HL-60/S4 treated with phorbol 12-myristate 13-acetate at 8.2 ng/mL for 4 days and 3 days (cell line): ENCODE data around the gene MMS19.
"Not testable (repeated sequence)": the region's sequence is repeated elsewhere in the genome, so short reads cannot be mapped to it uniquely, and the experiment has no call there.

Source experiments
- in situ Hi-C: fragments of 300-500 bp; cut with MboI; formaldehyde crosslinking; loops from 2 replicates; pipeline ENCODE4 v1.15.0; 2022; ENCODE audit warnings: low sequenced_read_pairs

Gene MMS19

DNA sequence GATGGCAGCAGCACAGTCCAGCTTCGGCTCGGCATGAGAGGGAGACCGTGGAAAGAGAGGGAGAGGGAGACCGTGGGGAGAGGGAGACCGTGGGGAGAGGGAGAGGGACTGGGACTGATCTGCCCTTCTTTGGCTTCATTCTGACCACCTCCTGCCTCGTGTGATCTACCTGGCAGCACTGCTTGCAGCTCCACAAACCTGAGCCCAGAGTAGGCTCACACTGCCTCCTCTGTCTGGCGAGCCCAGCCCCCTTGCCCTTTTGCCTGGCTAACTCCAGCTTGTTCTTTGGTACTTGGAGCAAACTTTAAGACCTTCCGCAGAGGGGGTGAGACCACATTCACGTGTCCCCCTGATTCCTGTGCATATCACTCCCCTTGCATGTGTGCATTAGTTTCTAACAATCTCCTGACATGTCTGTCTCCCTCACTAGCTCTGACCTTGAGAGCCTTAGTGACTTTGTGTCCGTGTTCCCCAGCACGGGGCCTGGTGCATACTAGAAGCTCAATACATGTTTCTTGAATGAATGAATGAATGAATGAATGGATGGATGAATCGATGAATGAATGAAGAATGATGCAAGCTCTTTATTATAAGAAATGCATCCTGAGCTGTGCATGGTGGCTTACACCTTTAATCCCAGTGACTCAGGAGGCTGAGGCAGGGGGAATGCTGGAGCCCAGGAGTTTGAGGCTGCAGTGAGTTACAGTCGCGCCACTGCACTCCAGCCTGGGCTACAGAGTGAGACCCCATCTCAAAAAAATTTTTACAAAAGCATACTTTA lies 31.7 kb upstream of the MMS19 start:
- in situ Hi-C loops: no loop called here

DNA sequence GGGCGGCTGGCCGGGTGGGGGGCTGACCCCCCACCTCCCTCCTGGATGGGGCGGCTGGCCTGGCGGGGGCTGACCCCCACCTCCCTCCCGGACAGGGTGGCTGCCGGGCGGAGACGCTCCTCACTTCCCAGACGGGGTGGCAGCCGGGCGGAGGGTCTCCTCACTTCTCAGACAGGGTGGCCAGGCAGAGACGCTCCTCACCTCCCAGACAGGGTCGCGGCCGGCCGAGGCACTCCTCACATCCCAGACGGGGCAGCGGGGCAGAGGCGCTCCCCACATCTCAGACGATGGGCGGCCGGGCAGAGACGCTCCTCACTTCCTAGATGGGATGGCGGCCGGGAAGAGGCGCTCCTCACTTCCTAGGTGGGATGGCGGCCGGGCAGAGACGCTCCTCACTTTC lies 30.7 kb upstream of the MMS19 start:
- in situ Hi-C loops: not testable (repeated sequence)

- in situ Hi-C loops: no loop called here
Observed at GRCh38 chr10:97525683-97526110, 27.5 kb upstream of the MMS19 start.

DNA sequence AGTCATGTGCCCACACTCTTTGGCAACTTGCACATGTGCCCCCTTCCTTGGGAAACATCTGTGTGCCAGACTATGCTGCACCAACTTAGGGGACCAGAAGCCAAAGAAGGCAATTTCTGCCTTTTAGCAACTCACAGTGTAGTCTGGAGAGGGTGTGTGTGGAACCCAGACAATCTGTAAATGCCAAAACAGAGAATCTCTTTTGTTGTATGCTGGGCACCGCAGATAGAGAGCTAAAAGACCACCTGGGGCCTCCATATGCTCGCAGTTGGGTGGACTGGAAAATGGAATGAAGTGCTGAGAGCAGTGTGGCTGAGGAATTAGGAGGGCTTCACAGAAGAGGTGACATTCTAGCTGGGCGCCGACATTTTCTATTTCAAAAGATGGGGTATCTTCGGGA lies 26.9 kb upstream of the MMS19 start:
- in situ Hi-C loops: no loop called here

GRCh38 chr10:97522937-97523336 lies 24.7 kb upstream of the MMS19 start:
- in situ Hi-C loops: no loop called here

DNA sequence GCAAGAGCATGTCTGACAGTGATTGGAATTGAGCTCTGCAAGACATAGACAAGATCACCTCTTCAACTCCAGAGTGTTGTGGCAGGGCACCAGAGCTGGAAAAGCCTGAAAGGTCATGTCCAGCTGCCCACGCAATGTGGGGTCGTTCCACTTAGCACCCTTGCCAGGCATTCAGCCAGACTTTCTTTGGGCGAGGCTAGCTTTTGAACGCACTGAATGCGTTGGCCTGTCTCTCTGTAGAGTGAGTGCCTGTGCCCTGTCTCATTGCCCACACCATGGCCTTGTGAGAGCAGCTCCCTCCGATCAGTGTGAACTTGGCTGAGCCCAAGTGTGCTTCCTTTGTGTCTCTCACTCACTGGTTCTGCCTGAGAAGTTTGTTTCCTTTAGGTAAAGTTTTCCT lies 23.8 kb upstream of the MMS19 start:
- in situ Hi-C loops: no loop called here

DNA sequence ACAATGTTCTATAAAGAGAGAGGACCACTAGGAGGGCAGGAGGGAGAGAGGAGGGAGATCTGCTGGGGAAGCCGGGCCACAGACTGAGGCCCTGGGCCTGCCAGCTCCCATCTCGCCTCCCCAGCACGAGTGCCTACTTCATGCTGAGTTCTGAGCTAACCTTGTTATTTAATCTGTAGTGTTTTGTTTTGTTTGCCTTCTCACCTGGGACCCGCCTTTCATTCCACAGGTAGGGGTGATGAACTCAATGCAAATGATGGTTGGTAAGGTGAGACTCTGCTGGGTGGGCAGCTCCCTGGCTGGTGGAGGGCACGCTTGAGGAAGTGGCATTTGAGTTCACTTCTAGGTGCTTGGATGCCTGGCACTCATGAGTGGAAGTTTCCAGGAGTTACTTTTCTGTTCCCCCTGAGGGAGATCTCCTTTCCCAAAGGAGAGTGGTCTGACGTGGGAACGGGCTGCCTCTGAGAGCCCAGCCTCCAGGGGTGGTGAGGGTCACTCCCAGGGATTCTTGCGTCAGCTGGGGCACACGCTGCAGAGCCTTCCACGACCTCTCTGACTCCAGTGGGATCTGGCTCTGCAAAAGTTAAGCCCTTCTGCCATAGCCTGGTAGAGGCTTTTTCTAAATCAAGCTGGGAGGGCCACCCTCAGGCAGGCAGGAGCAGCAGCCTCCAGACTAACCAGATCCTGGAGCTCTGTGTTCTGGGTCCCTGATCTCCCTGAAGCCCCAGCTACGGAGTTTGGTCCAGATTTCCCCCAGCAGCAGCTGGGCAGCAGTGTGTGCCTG lies 22.9 kb upstream of the MMS19 start:
- in situ Hi-C loops: no loop called here

DNA sequence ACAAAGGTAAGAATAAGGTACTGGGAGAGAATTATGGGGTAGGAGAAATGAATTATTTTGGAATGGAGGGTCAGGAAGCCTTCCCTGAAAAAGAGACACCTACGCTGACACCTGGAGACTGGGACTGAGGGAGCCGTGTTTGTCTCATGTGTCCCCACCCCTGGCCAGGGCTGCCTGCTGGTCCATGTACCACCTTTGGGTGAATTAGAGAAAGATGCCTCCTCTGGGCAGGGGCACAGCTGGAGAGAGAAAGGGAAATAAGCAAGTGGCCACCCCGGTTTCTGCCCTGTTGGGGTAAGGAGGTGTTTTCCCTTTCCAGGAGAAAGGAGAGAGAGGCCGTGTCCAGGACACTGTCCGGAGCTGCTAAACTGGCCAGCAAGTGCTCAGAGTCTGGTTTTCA lies 22.3 kb upstream of the MMS19 start:
- in situ Hi-C loops: no loop called here

DNA sequence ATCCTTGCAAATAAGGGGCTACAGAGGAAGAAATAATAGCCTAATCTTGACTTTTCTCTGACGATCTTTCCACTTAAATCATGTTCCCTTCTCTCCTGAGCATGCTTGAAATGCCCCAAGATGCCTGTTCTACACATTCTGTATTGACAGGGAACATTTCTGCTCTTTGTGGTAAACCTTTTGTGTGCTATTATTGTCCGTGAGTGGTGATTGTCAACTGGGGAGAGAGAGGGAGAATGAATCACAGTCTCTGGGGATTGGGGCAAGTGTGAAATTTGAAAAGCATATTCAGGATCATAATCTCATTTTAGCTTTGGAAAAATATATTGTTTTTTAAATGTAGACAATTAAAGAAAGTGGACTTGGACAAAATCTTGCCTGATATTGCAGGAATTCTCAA lies 21.1 kb upstream of the MMS19 start:
- in situ Hi-C loops: no loop called here

GRCh38 chr10:97518301-97519043 lies 20.2 kb upstream of the MMS19 start:
- in situ Hi-C loops: no loop called here

- in situ Hi-C loops: no loop called here
Observed at GRCh38 chr10:97517778-97518300, 19.6 kb upstream of the MMS19 start.

GRCh38 chr10:97517096-97517750 lies 19.0 kb upstream of the MMS19 start:
- in situ Hi-C loops: no loop called here

DNA sequence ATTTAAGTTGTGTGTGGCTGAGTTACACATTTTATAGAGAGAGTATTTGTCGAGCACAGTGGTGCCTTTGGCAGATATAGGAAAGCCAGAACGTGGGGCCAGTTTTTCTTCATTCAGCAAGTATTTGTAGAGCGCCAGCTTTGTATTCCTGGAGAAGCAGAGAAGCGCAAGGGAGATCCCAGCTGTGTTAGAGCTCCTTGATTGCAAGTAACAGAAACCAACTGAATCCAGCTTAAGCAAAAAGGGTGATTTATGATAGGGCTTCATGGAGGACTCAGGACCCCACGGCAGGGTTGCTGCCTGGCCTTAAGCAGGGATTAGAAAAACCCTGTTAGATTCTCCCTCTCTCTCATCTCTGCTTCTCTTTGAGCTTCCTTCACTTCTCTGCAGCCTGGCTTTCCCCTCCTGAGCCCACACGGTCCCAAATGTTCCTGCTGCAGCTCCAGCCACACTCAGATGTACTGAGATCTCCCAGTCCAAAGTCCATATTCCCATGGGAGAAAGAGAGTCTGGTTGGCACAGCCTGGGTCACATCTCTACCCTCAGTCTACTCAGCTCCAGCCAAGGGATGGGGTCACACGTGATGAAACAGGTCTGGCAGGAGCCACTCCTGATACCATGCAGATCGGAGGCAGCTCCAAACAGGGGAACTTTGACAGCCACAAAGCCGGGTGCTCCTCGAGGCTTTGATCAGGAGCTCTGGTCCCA lies 17.2 kb upstream of the MMS19 start:
- in situ Hi-C loops: no loop called here

DNA sequence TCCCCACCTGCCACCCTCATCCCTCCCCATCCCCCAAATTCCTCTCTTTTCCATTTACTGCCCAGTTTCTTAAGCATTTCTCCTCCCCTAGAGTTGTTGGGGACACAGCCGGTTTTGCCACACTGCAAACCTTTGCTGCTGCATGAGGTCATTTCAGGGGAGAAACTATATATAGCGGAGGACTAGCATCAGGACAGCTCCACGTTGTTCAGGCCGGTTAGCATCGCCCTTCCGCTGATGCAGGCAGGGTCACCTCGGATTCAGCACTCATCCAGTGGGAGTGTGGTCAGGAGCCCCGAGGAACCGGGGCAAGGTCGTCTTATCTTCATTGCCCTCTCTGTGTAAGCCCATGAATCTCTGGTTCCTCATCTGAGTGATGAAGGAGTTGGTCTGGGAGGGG lies 16.1 kb upstream of the MMS19 start:
- in situ Hi-C loops: no loop called here

GRCh38 chr10:97512993-97513392 lies 14.8 kb upstream of the MMS19 start:
- in situ Hi-C loops: no loop called here

DNA sequence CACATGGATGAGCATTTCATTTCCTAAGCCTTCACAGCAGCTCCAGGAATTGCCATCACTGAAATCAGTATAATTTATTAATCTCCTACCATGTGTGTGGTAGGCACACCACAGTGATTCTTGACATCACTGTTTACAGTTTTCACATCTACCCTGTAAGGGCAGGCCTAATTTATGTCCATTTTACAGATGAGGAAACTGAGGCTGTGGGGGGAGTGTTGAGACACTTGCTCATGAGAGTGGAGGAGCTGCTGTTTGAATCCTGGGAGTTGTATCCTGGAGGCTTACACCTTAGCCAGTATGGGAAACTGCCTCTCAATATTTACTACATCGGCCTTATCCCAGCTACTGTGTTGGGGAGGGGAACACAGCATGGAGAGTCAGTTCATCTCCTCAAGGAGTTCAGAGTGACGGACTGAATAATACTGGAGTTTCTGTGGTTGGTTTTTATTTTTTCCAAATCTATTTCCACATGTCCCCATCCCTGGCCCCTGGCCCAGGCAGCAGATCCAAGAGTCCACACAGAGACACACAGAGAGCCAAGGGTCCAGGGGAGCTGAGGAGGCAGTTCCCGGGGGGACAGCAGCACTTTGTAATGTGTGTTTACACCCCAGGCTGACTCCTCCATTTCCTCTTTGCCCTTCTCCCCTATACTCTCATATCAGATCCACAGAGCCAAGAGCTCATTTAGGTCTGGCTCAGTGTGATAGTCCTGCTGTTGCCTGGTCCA lies 13.7 kb upstream of the MMS19 start:
- in situ Hi-C loops: no loop called here

- in situ Hi-C loops: no loop called here
Observed at GRCh38 chr10:97510686-97511085, 12.5 kb upstream of the MMS19 start.

DNA sequence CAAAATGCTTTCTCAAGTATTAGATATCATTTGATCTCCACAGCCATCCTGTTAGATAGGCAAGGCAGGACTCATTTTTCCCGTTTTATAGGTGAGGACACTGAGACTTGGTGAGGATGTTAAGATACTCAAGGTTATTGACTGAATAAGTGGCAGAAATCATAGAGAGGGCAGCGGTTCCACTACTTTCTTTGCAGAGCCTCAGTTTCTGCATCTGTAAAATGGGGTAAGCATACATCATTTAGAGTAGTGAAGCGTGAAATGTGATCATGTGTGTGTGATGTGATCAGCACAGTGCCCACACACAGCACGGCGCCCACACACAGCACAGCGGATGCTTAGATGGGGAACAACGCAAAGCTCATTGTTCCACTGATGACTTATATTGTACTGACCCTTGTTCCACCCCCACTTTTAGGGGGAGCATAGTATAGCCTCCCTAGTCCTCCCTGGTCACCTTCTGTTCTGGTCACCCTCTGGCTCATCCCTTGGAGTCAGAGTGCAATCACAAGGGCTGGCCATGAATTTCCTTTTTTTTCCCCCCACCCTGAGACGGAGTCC lies 11.0 kb upstream of the MMS19 start:
- in situ Hi-C loops: no loop called here

DNA sequence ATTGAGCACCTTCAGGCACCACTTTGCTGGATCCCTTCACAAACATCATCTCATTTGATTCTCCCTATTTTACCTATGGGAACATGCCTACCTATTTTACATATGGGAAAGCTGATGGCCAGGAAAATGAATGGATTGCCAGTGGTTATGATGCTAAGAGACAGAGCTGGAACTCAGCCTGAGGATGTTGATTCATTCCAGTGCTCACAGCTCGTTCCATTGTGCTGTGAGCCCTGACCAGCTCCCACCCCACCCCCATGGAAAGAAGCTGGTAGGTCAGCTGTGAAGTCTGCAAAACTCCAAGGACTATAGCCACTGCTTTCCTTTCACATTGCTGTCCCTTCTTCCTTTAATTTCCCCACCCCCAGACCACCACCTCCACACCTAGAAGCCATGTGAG lies 10.1 kb upstream of the MMS19 start:
- in situ Hi-C loops: no loop called here
